Dedifferentiated amniotic fluid mesenchymal stem cell (primary cell): ENCODE results near the gene KCTD13.
"Not testable (repeated sequence)": the region's sequence is repeated elsewhere in the genome, so short reads cannot be mapped to it uniquely, and the experiment has no call there.

Experiments used
- DNase-seq: peaks from one replicate; pipeline ENCODE4 v3.0.0-alpha.2; 2016; ENCODE audit errors: extremely low spot score

The KCTD13 gene

GRCh38 chr16:29877266-29877961 is 48.6 kb downstream of the KCTD13 start:
- no peak for DNase-seq

- DNase-seq = no peak
Measured at GRCh38 chr16:29876594-29877249, 49.3 kb downstream of the KCTD13 start.

- no peak for DNase-seq
Measured at GRCh38 chr16:29876217-29876593, 49.8 kb downstream of the KCTD13 start.

GRCh38 chr16:29875206-29875605 is 50.8 kb downstream of the KCTD13 start:
- no peak for DNase-seq

- no peak for DNase-seq
Measured at GRCh38 chr16:29873319-29873718, 52.7 kb downstream of the KCTD13 start.

GRCh38 chr16:29871822-29872546 is 54.0 kb downstream of the KCTD13 start:
- no peak for DNase-seq

- not testable (repeated sequence) for DNase-seq
Measured at GRCh38 chr16:29869067-29869466, 57.0 kb downstream of the KCTD13 start.

- no peak for DNase-seq
Measured at GRCh38 chr16:29868396-29869009, 57.5 kb downstream of the KCTD13 start.

- no peak for DNase-seq
Measured at GRCh38 chr16:29864205-29864604, 61.8 kb downstream of the KCTD13 start.

- no peak for DNase-seq
Measured at GRCh38 chr16:29863669-29863984, 62.4 kb downstream of the KCTD13 start.

GRCh38 chr16:29862884-29863668 is 63.0 kb downstream of the KCTD13 start, which contains the start of gene CDIPT:
TSS of gene CDIPT (minus strand) at chr16:29863226. CDS start at chr16:29862857, 369 bp downstream.
- peak; percentile 94 for DNase-seq

GRCh38 chr16:29862383-29862883 is 63.6 kb downstream of the KCTD13 start:
- DNase-seq = no peak

GRCh38 chr16:29860218-29860617 is 65.8 kb downstream of the KCTD13 start:
- DNase-seq = no peak

- no peak for DNase-seq
Measured at GRCh38 chr16:29858974-29859373, 67.1 kb downstream of the KCTD13 start.

- no peak for DNase-seq
Measured at GRCh38 chr16:29858149-29858849, 67.7 kb downstream of the KCTD13 start.

GRCh38 chr16:29857133-29857760 is 68.8 kb downstream of the KCTD13 start:
- DNase-seq = peak; percentile 26
